ENCODE measurements around the gene GRIK5. TPM values are rescaled to one million over a fixed set of nuclear protein-coding genes. Genes with fewer than 3 reads are reported as not detected.
"Not testable (repeated sequence)": the region's sequence is repeated elsewhere in the genome, so short reads cannot be mapped to it uniquely, and the experiment has no call there.

The GRIK5 gene
- total RNA-seq, 1 donor from 2014 or later: 13.9 TPM

DNA sequence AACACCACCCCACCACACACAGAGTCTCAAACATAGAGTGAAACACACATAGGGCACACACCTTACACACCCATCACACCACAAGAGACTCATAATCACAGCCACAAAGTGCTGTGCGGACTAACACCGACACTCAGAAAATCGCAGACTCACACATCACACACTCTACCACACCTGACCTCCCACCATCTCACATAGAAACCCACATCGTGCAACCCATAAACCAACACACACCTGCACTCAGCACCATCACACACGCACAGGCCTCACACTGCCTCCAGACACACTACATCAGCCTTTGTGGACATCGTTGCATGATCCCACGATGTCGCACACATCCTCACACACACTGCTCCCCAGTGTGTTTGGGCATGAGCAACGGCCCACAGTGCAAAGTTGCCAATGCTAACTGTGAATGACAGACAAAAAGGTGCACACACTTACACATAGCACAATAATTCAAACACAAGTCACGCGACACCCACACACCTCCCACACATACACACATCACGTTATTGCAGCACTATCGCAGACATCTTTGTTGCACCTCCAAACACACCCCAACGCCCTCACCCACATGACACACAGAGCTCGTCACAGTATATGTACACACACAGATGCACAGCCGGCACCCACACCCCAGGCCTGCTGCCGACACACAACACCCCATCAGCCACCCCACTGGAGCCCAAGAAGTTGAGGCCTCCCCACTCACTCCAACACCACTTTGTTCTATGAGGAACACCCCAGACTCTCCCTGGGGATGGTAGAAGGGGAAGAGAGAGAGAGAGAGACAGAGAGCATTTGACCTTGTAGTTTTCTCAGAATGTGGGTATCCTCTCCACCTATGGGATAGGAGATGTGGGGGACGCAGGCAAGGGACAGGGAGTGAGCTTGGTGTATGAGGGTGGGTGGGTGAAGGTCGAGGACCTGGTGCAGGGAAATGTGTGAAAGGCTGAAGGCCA, 74.7 kb downstream of the GRIK5 start:
- DNase-seq (ENCODE audit: low spot score in 2 of 2): no peak
- no peak for FAIRE-seq

DNA sequence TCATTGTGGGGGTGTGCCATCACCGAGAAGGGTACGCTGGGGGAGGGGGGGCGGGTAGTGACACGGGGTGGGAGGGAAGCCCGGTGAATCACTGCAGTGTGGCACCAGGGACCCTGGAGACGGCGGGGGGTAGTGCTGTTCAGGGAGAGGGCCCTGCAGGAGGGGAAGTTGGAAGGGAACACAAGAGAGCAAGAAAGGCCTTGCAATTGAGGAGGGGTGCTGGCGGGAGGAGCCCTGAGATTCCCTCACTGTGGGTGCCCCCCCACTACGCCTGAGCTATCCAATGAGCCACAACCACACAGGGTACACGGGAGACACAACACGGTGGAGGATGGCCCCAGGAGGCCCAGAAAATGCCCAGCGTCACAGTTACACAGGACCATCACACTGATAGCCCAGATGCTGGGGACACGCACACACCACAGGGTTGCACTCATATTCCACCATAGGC, 75.5 kb downstream of the GRIK5 start:
- DNase-seq (ENCODE audit: low spot score in 2 of 2): no peak
- no peak for FAIRE-seq

DNA sequence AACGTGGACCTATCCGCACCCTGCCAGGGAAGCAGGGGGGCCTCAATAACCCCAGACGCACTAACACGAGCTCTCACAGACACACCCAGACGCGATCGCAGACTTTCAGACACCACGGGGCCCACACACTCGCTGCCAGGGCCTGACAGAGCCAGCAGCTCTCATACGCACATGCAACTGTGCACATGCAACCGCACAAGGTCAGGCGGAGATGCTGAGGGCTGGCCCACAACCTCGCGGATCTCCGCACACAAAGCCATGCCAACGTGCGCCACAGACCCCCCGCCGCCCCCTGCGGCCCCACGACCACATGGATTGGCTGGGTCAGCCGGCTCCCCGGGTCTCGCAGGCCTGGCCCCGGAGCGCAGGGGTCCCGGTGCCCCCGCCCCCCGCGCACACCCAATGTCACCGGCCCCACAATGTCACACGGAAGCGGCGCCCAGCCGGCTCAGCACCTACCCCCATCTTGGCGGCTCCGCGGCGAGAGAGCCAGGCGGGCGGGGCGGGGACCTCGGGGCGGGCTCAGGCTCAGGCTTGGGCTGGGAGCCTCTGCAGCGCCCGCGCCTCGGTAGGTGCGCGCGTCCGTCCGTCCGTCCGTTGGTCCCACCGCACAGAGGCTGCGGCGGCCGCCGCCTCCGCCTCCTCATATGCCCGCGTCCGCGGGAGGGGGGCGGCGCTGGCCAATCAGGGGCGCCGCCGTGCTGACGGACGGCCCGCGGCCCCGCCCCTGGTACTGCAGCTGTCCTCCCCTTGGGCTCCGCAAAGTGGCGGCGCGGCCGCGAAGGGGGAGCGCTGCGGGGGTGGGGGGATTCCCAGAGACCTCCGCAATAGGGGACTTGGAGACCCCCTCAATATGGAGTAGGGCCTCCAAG, 76.2 kb downstream of the GRIK5 start, which contains the start of gene ATP1A3:
ATP1A3 (minus strand) TSS at position 619 of the 872 bp plus-strand sequence; CDS start at position 465, 154 bp downstream.
- peak; percentile 86 to 90 for DNase-seq (ENCODE audit: low spot score in 2 of 2)
- FAIRE-seq: no peak

DNA sequence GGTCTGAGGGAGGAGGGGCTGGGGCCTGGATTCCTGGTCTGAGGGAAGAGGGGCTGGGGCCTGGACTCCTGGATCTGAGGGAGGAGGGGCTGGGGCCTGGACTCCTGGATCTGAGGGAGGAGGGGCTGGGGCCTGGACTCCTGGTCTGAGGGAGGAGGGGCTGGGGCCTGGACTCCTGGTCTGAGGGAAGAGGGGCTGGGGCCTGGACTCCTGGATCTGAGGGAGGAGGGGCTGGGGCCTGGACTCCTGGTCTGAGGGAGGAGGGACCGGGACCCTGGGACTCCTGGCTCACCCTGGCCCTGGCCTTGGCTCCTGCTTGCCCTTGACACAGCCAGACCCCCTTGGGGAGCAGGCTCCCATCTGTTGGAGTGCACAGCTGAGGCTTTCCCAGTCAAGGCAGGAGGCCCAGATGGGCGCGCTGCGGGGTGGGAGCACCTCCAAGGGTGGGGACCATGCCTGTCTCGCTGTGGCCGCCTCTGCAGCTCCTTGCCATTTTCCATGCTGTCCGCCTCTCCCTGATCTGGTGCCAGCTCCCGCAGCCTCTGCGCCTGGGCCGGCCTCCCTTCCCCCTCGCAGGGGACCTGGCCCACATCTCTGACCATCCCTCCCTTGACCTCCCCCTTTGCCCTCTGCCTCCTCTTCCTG, 78.0 kb downstream of the GRIK5 start:
- not testable (repeated sequence) for DNase-seq (ENCODE audit: low spot score in 2 of 2); FAIRE-seq

DNA sequence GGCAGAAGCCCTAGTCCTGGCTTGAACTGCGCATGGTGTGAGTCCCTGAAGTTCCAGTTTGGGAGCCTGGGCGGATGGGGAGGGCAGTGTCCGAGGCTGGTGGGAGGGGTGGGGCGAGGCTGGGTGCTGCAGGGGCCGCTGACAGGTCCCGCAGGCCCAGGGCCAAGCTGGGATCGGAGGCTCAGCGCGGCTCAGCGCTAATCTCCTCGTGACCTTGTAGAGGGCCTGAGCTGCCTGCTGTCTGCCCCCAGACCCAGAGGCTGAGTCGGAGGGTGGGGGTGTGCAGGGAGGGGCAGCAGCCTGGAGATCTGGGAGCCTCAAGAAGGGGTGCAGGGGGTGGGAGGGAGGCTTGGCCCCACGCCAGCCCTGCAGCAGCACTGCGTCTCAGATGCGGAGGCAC, 79.0 kb downstream of the GRIK5 start:
- DNase-seq (ENCODE audit: low spot score in 2 of 2): no peak
- FAIRE-seq: no peak

DNA sequence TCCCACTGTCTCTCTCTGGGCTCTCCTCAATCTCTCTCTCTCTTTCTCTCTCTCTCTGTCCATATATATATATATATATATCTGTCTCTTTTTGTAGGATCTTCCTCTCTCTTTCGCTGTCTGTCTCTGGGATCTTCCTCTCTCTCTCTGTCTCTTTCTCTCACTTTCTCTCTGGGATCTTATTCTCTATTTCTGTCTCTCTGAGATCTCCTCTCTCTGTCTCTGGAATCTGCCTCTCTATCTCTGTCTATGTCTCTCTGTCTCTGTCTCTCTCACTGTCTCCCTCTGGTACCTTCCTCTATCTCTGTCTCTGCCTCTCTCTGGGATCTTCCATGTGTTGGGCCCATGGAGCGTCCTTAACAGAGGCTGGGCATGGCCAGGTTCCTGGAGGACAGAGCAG, 79.4 kb downstream of the GRIK5 start:
- DNase-seq (ENCODE audit: low spot score in 2 of 2) (no peak), FAIRE-seq (no peak)

DNA sequence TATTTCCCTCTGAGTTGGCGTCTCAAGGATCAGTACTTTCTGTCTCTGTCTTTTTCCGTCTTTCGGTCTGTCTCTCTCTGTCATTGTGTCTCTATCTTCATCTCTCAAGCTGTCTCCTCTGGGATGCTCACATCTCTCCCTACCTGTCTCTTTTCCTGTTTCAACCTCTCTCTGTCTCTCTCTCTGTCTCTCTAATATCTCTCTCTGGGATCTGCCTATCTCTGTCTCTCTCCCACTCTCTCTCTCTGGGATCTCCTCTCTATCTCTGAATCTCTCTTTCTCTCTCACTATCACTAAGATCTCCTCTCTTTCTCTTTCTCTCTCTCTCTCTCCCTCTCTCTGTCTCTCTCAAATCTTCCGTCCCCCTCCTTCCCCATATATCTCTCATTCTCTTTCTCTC, 80.0 kb downstream of the GRIK5 start:
- FAIRE-seq: no peak
- DNase-seq (ENCODE audit: low spot score in 2 of 2): no peak

DNA sequence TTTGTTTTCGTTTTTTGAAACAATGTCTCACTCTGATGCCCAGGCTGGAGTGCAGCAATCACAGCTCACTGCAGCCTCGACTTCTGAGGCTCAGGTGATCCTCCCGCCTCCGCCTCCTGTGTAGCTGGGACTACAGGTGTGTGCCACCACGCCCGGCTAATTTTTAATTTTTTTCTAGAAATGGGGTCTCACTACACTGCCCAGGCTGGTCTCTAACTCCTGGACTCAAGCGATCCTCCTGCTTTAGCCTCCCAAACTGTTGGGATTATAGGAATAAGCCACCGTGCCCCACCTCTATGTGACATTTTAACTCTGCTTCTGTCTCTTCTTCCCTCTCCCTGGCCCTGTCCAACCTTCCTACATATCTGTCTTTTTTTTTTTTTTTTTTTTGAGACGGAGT, 81.1 kb downstream of the GRIK5 start:
- FAIRE-seq (no peak), DNase-seq (ENCODE audit: low spot score in 2 of 2) (no peak)

DNA sequence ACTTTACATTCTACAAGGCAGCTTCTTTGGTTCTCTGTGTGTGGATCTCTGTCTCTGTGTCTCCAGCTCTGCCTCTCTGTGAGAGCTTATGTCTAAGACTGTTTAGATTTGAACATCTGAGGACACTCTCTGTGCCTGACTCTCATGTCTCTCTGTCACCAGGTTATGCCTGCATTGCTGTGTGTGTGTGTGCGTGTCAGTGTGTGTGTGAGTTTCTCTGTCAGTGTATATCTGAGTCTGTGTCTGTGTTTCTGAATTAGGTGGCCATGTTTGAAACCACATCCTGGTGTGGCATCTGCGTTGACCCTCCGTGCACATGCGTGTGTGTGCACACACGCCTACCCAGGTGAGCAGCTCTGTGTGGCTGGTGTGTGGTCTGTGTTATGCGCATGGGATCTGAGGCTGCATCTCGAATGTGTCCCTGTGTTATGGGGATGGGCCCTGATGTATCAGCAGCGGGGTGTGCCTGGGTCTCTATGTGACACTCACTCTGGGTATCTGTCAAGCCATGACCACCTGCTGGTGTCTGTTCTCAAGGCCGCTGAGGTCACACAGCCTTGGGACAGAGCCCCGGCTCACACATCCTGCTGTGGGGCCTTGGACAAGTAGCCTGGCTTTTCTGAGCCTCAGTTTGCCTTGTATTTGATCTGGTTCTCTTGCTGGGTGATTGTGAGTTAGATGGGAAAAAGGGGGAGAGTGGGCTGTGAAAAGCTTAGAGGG, 82.7 kb downstream of the GRIK5 start:
- no peak for FAIRE-seq
- no peak for DNase-seq (ENCODE audit: low spot score in 2 of 2)

DNA sequence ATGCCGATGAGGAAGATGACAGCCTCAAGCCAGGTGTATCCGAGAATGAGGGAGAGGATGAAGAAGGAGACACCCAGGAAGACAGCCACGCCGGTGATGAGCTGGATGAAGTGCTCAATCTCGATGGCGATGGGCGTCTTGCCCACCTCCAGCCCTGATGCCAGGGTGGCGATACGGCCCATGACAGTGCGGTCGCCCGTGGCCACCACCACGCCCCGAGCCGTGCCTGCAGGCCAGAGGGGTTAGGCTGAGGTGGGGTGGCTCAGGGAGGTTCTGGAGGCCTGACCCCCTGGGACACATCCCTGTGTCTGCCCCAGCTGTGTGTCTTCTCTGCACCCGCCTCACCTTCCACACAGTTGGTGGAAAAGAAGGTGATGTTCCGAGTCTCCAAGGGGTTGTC, 85.0 kb downstream of the GRIK5 start:
- FAIRE-seq: no peak
- no peak for DNase-seq (ENCODE audit: low spot score in 2 of 2)

DNA sequence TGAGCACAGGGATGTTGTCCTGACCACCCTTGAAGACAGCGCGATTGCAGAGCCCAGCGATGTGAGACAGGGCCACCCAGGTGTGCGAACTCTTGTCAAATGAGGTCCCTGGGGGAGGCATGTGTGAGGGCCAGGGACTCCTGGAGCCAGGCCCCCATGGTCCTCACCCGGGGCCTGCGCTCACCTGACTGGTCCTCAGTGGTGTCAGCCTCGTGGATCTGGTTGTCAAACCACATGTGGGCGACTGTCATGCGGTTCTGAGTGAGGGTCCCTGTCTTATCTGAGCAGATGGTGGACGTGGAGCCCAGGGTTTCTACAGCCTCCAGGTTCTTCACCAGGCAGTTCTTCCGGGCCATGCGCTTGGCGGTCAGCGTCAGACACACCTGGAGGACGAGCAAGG, 88.3 kb downstream of the GRIK5 start:
- no peak for FAIRE-seq

DNA sequence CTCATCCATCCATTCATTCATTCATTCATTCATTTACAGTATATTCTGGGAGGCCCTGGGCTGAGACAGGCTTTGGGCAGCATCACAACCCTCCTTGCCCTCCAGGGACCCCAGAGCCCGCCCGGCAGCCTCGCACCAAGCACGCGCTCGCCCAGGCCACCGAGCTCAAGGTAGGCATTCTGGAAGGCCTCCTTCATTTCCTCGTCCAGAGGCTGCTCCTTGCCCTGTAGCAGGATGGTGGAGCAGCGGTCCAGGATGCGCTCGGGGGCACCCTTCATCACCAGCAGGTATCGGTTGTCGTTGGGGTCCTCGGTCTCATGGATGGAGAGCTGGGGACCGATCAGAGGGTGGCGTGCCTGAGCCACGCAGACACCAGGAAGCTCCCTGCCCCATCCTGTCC, 91.5 kb downstream of the GRIK5 start:
- no peak for FAIRE-seq

More for the DNA sequence above, 88.3 kb downstream of the GRIK5 start:
- no peak for DNase-seq (ENCODE audit: low spot score in 2 of 2)

DNA sequence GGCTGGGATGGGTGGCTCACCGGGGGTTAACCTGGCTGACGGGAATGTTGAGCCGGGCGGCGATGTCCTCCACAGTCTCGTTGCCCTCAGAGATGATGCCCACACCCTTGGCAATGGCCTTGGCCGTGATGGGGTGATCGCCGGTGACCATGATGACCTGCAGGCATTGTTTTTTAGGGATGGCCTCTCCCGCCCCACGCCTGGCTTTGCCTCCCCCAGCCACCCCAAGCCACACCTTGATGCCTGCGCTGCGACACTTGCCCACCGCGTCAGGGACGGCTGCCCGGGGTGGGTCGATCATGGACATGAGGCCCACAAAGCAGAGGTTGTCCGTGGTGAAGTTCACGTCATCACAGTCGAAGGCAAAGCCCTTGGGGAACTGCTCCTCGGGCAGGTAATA, 92.1 kb downstream of the GRIK5 start:
- no peak for FAIRE-seq
- no peak for DNase-seq (ENCODE audit: low spot score in 2 of 2)

More for the DNA sequence above, 91.5 kb downstream of the GRIK5 start:
- no peak for DNase-seq (ENCODE audit: low spot score in 2 of 2)

DNA sequence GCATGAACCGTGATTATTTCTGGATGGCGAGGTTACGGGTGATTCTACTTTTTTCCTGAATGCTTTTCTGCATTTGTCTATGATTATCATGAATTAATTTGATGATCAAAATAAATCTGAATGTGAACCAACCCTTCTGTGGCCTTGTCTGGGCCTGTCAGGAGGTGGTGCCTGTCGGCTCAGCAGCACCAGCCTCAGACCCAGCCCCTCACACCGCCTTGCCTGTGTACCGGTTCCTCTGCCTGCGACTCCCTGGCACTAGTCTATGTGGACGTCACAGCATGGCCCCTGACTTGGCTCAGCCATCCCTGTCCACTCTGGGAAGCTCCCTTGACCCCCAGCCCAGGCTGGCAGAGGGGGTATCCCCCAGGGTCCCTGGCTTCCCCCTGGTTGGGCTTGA, 95.4 kb downstream of the GRIK5 start:
- DNase-seq (ENCODE audit: low spot score in 2 of 2) (no peak), FAIRE-seq (no peak)

DNA sequence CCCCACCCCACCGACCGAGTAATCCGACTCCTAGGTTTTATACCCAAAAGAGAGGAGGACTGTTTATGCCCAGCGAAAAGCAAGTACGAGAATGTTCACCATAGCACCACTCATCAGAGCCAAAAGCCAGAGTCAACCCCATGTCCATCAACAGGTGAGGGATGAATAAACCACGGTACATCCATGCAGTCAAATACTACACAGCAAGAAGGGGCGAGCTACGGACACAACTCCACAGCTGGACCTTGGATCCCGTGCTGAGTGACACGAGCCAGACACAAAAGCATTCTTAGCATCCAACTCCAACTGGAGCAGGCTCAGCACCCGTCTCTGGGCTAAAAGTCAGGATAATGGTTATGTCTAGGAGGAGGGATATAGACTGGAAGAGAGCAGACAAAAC, 98.6 kb downstream of the GRIK5 start:
- DNase-seq (ENCODE audit: low spot score in 2 of 2): no peak
- FAIRE-seq: no peak

DNA sequence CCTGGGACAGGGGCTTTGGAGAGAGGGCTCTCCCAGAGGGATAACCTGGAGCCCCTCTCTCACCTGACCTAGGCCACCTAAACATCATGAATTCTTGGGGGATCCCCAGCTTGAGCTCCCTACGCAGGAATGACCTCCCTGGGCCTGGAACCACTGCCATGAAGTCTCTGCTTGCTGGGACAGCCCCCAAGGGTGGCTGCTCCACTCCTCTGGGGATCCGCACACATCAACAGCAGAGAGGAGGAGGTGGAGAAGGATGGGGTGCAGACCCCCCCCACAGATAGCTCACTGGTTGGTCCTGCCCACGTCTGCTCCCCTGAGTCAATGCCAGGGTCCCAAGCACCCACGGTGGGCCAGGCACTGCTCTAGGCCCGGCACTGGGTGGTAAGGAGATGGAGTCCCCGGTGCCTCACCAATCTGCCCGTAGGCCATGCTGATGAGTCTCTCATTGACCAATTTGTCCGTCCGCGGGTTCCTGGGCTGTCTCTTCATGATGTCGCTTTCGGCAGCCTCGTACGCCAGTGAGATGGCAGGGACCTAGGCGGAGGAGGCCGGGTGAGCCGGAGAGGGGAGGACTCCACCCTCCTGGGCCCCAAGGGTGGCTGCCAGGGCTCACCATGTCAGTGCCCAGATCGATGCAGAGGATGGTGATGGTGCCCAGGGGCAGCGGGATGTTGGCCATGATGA, 100.1 kb downstream of the GRIK5 start:
- no peak for DNase-seq (ENCODE audit: low spot score in 2 of 2)
- no peak for FAIRE-seq

DNA sequence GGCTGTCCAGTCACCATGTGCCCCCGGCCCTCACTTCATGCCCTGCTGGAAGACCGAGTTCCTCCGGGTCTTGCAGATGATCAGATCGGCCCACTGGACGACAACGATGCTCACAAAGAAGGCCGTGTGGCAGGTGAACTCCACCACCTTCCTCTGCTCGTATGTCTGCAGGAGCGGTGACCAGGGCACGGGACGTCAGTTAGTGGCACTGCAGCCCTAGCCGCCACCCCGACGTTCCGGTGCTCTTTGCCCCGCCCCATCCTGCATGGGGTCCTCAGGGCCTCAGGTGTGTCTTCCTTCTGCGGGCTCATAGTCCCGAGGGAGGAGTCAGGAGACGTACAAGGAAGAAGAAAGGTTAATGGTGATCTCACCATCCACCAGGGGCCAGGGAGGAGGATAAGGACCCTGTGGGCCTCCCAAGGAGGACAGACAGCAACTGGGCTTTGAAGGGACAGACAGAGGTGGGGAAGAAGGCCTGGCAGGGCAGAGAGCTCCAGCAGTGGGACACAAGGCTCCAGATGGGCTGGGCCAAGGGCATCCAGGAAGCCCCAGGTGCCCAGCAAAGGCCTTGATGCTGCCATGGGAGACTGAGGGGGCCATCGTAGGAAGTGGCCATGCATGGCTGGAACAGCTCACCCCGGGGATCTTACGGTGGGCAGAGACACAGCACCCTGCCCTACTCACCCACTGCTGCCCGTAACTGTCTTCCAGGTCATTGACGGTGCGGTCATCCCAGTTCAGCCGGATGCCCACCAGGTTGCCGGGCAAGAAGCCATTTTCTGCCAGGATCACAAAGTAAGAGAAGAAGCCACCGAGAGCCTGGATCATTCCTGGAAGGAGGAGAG, 101.0 kb downstream of the GRIK5 start:
- DNase-seq (ENCODE audit: low spot score in 2 of 2) (no peak), FAIRE-seq (no peak)

DNA sequence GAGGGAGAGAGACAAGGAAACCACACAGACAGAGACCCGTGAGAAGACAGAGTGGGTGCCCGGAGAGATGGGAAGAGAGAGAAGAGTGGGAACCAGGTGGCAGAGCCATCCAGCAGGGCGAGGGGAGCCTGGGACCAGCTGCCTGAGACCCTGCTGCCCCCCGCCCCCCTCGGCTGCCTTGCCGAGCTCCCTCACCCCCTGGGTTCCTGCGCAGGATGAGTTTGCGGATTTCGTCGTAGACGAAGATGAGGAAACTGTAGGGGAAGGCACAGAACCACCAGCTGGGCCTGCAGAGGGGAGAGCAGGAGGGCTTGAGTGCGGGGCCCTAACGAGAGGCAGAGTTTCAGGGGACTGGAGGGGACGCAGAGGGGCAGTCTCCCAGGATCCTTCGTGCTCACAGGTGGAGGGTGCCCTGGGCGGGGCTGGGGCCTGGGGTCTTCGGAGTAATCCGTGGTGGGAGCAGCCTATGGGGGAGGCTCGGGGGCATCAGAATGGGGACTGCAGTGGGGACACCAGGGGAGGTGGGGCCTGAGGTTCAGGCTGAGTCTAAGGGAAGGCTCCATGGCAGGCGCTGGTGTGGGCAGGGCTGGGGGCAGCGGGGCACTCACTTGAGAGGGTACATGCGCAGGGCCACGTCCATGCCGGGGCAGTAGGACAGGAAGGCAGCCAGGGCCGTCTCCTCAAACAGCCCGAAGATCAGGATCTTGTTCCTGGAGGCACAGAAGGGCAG, 102.8 kb downstream of the GRIK5 start:
- DNase-seq (ENCODE audit: low spot score in 2 of 2): no peak
- no peak for FAIRE-seq

Measured in frontal cortex (tissue), 4 donors.